Activated CD4-positive, alpha-beta T cell treated with anti-CD3 and anti-CD28 coated beads, Interleukin-2, Interleukin-4, amounts not matched to agents 100 ng/mL and 50 ng/mL, durations not matched to agents 16 hours and 8 hours (primary cell): ENCODE results near the gene DCDC2B.

Experiments
- DNase-seq: peaks from one replicate; pipeline ENCODE4 v3.0.0-alpha.2; 2020; ENCODE audit warnings: low spot score

Gene DCDC2B

DNA sequence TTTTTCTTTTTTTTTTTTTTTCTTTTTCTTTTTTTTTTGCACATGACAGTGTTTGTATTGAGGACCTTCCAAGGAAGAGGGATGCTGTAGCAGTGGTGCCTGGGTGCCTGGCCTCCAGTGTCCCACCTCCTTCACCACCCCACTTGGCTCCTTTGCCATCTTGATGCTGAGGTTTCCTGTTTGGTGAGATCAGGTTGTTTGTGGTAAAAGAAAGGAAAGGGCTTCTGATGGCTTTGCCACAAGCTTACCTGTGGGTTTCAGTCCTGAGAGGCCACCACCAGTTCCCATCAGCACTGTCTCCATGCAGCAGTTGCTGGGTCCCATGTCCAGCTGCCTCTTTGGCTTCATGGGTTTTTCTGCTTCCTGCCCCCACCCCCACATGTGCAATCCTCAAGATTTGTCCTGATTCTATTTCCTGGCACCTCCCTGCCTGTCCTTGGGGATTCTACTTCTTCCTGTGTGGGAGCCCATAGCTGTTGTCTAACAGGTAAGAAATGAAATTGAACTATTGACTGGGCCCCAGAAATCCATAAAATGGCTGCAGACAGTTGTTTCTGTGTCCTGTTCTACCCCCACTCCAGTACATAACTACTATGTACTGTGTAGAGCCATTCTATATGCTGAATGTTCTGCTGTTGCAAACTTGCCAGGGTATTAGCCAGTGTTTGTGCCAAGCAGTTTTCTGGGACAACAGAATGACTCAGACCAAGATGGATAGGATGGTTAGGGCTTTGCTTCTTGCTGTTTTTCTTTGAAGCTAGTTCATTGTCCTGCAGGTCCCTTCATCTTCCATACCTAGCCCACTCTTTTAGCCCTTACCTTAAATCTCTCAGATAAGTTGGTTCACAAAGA, 12.7 kb upstream of the DCDC2B start:
- peak; percentile 46 for DNase-seq

DNA sequence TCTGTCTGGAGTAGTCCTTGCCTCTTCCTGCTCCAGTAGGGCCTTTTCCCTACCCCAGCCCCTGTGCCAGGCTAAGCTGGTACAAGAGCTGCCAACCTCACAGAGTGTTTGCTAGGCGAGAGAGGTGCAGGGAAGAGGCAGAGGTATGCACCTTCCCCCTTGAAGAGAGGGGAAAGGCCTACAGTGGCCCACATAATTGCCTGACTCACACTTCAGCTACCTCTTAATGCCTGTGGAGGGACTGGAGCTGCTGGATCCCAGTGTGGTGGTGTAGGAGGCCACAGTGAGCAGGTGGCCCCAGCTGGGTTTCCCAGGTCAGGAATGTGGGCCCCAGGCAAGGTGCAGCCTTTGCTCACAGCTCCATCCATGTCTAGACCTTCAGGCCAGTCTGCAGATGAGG, 11.8 kb upstream of the DCDC2B start:
- DNase-seq: no peak

DNA sequence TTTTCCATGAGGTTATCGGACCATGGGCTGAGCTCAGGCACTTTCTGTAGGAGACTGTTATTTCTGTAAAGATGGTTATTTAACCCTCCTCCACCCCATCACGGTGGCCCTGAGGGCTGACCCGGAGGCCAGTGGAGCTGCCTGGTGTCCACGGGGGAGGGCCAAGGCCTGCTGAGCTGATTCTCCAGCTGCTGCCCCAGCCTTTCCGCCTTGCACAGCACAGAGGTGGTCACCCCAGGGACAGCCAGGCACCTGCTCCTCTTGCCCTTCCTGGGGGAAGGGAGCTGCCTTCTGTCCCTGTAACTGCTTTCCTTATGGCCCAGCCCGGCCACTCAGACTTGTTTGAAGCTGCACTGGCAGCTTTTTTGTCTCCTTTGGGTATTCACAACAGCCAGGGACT, 11.1 kb upstream of the DCDC2B start:
- DNase-seq: no peak

DNA sequence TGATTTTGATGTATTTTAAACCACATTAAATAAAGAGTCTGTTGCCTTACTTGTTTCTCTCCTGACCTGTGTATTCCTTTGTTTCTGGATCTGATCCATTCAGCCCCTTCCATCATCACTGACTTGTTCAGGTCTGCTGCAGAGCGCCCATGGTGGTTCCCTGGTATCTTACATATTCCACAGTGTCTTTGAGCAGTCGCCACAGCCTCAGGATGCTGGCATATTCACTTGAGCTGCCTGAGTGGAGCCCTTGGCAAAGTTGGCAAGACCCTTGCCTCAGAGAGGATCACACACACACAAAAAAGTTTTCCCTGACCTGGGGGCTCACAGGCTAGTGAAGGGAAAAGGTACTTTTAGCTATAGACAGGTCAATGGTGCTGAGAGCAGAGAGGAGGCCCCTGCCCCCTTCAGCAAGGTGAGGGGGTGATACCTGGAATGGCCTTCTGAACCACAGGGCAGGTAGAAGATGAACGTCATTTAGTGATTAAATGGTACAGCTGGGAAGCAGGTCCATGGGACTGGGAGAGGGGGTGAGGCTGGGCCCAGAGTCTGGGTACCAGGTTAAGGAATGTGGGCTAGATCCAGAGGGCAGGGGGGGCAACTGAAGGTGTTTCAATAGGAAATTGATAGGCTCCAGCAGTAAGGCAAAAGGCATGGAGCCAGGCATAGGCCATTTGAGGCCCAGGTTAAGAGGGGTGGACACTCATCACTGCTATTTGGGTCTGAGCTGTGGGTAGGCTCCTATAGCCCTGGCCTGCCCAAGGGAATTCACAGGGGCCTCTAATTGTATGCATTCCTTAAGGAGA, 10.4 kb upstream of the DCDC2B start:
- DNase-seq: no peak

DNA sequence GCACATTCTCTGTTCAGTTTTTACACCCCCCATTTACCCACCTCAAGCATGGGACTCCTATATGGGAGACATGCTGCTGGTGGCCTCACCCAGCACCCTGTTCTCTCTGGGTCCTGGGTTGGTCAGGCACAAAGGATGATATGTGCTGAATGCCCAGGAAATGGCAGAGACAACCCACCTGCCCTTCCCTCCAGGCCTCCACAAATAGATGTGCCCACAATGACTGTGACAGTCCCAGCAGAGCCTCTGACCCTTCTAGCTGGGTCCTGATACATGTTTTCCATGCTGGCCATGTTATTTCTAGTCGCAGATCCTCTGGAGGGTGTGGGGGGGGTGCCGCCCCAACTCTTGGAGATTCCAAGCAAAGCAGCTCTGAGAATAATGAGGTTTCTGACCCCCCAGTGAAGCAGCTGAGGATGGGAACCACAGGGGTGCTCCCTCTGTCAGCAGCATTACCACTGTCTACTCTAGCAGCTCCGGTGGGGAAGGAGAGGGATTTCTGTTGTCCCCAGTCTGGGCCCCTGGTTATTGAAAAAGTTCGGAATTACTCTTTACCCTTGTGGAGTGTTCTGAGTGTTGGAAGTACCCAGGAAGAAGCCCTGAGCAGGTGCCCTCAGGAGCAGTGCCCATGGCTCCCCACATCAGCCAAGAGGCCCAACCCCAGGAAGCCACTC, 9.7 kb upstream of the DCDC2B start:
- DNase-seq: no peak

DNA sequence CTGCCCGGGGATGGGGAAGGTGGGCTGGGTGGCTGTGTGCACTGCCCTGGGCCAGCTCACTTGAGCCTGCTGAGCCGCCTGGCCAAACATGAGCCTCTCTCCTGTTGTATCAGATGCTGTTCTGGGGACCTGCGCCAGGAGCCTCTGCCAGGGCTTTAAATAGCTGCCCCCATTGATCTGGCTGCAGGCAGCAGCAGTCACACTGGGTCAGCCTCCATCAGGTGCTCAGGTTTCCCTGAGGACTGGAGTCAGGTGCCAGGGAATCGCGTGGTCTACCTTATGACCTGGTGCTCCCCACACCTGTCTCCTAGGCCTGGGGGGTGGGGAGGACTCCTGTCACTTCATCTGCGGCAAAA, 9.2 kb upstream of the DCDC2B start:
- DNase-seq: no peak

DNA sequence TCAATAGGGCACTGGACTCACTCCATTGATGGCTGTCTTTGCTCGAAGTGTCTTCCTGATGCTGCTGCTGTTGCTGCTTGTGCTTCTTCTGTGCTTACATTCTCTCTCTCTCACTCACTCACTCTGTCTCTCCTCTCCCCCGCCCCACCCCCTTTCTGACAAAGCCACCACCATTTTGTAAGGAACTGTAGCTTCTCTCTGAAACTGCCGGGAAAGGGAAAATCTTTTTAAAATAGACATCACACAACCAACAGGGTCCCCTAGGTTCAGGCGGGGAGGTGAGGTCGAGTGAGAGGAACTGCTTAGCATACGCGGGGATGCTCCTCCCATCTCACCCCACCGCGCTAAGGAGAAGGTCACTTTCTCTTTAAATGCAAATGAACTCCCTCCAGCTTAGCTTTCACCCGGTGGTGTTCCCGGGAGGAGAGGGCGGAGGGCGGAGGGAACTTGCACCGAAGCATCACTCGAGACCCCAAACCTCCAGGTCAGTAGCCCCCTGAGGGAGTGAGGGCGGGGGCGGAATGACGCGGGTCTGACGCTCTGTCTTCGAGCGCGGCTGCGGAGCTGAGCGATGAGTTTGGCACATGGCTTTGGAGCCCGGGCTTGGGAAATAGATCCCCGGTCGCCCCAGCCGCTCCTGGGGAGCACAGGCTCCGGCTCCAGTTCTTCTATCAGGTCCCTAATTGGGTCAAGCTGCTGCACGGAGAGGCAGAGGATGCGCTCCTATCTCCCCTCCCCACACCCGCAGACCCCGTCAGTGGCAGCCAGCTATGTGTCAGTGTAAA, 8.5 kb upstream of the DCDC2B start, which contains the start of gene CCDC28B:
CCDC28B (plus strand) TSS at position 370 of the 785 bp plus-strand sequence. CDS start 1,341 bp downstream, outside the sequence.
- DNase-seq: peak; percentile 39

DNA sequence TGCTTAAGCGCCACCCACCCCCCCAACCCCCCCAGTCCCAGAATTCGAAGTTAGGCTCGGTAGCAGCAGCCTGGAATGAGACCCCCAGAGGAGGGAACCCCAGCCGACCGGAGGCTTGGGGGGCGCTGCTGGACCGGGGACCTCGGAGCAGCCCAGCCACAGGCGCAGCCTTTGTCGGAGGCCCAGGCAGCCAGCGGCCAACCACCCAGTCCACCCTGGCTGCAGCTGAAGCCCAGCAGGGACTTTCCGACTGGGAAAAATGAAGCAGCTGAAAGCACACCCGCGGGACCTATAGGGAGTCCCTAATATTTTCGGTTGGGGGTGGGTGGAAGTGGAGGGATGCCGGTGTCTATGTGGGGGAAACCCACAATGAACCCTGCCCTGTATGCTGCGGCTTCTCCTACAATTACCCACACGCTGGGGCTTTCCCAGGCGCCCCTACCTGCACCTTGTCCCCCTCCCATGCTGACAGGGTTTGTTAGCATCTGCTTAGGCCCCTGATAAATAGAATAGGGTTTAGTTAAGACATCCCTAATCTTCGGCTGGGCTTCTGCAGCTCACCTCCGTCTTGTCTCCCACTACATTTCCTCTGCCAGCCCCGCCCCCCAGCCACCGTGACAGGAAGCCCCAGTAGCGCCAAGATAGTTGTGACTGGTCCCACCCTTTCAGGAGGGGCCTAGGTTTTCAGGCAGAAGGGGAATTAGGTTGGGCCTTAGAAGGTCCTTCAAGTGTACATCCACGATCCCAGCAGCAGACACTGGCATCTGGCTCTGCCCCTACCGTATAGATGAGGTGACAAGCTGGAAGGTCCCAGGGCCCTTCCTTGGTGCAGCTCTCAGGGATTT, 7.7 kb upstream of the DCDC2B start:
- DNase-seq: peak; percentile 74

DNA sequence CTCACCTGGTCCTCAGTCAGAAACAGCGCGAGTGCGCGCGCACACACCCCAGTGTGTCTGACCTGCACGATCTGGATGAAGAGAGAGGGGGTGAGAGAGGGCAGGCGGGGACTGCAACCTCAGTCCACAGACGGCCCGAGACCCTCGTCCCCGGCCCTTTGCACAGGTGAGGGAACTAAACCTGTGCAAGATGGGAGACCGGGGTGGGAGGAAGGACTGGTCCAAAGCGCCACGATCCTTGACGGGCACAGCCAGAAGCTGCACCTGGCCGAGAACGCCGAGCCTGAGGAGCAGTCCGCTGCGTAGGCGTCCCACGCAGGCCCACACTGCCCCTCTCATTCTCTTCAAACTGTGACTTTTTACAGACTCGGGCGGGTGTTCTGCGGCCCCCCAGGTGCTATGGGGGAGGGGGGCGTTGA, 3.9 kb upstream of the DCDC2B start:
- DNase-seq: no peak

DNA sequence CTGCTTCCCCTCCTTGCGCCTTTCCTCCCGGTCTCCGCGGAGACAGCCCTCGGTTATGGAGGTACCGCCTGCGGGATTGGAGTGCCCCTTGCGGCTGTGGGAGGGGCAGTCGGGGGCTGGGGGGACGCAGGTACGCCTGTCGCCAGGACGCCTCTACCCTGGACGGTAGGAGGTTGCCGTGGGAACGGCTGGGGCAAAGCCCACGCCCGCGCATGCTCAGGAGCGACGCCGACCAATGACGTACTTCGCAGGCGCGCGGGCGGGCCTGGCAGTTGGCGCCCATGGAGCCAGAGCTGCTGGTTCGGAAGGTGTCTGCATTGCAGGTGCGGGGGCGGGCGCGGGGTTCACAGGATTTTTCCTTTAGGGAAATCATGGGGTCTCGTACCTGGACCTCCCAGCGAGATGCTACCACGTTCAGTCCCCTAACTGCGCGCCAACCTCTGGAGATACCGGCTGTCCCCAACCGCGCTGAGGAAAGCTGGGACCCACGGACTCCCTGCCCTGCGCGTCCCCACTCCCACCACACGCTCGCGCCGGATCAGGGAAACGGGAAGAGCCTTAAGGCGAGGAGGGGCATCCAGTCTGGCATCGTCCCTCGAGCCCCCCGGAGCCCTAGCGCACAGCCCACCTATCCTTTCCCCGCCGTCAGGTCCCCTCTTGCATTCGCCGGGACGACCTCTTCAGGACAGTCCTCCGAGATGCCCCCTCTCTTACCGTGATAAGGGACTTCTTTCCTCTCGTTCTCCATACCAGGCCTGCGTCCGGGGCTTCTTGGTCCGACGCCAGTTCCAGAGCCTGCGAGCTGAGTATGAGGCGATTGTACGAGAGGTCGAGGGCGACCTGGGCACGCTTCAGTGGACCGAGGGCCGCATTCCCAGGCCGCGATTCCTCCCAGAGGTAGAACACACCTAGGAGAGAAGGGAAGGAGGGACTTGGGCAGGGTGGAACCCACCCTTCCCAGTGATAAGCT, 3.2 kb upstream of the DCDC2B start, which contains the start of gene IQCC:
IQCC (plus strand) TSS at position 271 of the 970 bp plus-strand sequence; CDS start at position 282, 11 bp downstream.
- DNase-seq: peak; percentile 88

DNA sequence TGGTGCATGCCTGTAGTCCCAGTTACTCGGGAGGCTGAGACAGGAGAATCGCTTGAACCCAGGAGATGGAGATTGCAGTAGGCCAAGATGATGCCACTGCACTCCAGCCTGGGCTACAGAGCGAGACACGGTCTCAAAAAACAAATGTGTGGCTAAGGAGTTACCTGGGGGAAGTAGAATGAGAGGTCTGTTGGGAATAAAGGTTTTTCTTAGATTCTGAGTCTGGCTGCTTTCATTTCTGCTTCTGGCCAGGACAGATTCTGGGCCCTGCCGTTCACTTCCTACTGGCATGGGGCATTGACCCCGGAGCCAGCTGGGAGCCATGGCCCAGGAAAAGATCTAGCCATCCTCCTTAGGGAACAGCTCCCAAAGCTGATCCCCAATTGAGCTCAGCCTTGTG, 420 bp upstream of the DCDC2B start:
- DNase-seq: no peak

DNA sequence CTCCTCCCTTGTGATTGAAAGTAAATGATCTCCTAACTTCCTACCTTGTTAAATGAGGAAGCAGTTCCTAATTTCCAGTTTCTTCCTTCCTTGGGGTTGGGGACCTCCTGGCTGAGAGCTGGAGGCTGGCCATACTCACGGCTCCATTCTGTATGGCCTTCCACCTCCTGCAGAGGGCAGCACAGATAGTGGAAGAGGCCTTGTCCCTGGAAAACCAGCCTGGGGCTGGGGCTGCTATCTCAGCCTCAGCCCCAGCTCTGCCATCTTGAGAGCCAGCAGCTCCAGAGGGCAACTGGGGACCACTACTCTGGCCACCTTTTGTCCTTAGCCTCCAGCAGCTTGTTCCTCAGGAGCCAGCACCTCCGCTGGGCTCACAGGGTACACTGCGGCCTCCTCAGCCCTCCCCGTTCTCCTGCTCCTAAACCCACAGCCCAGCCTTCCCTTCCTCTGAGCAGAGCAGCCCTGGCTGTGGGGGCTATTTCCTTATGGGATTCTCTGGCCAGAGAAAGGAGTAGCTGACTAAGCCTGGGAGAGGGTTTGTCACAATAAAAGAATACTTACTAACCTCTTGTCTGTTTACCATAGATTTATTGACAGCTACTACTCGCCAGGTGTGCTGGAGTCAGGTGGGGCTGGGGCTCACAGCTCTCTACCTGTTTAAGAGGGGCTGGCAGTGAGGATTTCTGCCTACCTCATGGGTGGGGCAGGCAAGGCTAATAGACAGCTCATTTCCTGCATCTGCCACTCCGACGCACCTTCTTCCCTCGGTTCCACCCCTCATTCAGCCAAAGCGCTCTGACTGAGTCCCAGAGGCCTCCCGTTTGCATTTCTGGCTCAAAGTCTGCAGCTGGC, 7.0 kb downstream of the DCDC2B start:
- peak; percentile 58 for DNase-seq

DNA sequence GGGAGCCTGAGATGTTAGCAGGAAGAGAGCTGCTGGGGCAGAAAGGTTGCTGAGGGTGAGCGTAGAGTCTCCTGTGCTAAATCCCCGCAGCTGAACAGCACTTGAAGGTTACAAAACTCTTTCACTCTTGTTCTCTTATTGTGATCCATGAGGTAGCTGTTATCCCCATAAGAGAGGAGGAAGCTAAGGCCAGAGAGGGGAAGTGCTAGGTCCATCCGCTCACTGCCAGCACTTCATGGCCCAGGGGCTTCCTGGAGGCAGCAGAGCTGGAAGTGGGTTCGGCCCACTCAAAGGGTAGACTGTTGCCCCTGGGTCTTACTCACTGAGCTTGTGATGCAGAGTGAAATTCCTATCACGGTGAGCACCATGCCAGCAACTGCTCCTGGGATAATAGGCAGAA, 7.7 kb downstream of the DCDC2B start:
- DNase-seq: no peak

DNA sequence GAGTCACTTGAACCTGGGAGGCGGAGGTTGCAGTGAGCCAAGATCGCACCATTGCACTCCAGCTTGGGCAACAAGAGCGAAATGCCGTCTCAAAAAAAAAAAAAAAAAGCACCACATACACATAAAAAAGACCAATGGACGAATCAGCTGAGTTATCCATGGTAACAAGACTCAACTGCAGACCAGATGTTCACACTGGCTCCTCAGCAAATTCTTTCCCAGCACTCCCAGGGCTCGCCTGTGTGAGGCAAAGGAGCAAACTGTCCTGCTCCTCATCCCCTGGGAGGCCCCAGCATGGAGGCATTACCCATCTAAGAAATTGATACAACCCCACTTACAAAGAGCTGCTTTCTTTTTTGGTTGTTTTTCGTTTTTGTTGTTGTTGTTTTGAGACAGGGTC, 10.1 kb downstream of the DCDC2B start:
- no peak for DNase-seq

DNA sequence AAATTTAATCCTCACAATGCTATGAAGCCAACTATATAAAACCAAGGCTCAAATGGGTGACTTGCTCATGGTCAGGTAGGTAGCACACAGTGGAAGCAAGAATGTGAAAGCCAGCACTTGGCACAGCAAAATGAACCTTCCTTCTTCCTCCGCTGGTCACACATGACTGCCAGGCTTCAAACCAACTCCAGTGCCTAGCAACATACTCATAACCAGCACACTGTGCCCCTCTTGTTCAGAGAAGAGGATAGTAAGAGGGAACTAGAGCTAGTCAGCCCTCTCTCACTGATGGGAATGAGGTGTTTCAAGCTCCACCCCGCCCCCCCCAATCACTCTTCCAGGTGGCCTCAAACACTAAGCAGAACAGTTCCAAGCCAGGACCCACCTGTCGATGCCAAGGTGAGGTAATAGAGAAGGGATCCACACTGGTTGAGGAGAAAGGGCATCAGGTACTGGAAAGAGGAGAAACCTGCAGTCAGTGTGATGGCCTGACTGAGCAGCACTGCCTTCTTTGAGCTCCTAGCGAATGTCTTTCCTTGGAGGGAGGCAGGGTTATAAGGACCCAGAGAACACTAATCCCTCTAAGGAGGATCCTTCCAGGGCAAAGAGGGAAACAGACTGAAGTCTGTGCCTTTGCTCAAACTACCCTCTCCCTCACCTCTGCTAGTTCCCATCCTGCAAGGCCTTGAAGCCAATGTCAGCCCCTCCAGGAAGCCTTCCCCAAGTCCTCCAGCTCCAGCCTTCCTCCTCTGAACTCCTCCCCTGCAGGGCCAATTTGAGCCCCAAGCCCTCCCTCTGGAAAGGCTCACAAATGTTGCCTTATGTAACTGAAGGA, 12.1 kb downstream of the DCDC2B start:
- no peak for DNase-seq

DNA sequence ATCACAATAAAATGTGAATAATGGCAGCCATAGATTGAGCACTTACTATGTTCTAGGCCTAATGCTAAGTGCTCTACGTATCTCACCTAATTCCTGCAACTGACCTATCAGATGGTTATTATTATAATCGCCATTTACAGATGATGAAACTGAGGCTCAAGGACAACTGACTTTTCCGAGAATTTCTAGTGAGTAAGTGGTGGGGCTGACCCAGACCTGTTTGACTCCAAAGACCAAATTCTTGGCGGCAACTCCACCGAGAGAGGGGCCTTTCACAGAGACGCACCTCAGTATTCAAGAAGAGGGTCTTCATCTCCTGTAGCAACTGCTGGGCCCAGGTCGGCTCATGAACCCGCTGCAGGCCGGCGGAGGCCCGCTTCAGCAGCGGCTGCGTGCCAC, 12.7 kb downstream of the DCDC2B start:
- no peak for DNase-seq

DNA sequence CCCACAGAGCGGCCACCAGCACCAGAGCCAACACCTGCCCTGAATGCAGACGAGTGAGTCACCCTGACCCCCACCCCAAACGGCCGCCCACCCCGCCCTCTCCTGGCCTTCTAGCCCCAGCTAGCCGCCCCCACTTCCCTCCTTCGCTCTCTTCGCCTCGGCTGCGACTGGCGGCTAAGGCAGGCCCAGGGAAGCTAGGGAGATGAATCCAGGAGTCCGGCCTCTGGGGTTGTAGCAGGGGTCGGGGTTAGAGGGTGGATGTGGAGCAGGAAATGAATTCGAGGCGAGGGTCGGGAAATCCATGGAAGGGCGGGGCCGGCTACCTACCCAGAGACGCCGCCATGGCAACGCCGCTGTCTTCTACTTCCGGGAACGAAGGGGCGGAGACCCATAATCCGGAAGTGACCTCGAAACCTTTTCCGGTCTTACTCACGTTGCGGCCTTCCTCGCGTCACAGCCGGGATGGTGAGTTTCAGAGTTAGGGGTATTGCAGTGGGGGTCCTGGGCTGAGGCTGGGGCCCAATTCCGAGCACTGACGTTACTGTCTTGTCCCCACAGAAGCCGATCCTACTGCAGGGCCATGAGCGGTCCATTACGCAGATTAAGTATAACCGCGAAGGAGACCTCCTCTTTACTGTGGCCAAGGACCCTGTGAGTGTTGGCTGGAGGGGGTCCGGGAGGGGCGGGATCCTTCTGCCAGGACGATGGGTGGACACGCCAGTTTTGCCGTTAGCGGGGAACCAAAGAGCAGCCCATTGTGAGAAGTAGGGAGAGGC, 13.3 kb downstream of the DCDC2B start, which contains the start of the genes EIF3I and TMEM234:
EIF3I (plus strand) TSS at position 428 of the 776 bp plus-strand sequence; CDS start at position 463, 35 bp downstream.
TMEM234 (minus strand) TSS at position 374 of the 776 bp plus-strand sequence; CDS start at position 343, 31 bp downstream.
- peak; percentile 94 for DNase-seq
